HG02938 (cell line): ENCODE measurements around the gene CTDNEP1.
A peak's percentile ranks its signal among the peaks of the same experiment; 100 is the strongest.
"Not testable (repeated sequence)": the region's sequence is repeated elsewhere in the genome, so short reads cannot be mapped to it uniquely, and the experiment has no call there.

Experiments
- ATAC-seq: cut with Tn5 transposase; IDR thresholded peaks from one replicate; pipeline ENCODE4 v1.9.1; 2021; ENCODE audit warnings: mild to moderate bottlenecking, moderate library complexity; ENCODE audit not compliant: unreplicated experiment

CTDNEP1 gene

DNA sequence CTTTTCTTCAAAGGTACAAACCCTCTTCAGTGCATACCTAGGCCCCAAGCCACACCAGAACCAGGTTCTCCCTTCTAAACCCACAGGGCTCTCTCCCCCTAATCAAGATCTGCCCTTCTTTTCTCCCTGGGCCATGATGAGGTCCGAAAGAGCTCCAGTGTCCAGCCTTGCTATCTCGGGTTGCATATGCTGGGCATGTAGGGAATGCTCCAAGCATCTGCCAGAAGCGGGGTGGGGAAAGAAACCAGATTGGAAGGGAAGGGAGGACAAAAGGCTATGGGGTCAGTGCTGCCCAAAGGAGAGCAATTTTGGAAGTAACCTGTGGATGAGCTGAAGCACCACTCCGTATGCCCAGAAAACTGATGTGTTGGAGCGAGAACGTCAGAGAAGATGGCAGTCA lies 2.3 kb downstream of the CTDNEP1 start:
- no peak for ATAC-seq

DNA sequence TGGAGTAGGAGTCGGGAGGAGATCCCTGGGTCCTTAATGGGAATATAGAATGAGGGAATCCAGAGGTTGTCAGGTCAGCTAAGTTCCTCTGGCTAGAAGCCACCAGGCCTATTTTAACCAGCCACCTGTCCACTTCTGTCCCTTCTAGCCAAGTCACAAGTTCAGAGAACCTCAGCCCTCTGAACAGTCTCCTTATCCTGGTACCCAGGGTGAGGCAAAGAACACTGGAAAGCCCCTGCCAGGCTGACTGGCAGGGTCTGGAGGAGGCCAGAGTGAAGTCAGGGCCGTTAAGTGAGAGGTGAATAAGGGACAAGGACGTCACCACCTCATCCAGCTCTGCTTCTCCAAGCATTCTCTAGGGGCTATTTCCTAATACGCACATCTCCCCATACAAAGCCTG lies 2.7 kb downstream of the CTDNEP1 start:
- no peak for ATAC-seq

DNA sequence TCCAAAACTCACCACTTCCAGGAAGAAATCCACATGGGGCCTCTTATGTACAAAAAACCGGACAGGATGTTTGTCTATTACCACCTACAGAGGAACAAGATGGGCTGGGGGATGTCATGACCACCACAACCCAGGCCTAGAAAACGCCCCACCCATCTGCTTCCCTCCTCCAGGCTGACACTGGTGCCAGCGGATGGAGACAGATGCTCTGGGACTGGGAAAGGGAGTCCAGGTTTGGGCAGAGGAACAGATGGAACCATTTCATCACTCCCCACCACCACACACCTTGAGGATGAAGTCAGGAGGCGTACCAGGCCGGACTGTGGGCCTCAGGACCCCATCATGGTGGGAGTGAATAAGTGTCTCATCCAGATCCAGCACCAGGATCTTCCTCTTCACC lies 4.8 kb downstream of the CTDNEP1 start:
- no peak for ATAC-seq

DNA sequence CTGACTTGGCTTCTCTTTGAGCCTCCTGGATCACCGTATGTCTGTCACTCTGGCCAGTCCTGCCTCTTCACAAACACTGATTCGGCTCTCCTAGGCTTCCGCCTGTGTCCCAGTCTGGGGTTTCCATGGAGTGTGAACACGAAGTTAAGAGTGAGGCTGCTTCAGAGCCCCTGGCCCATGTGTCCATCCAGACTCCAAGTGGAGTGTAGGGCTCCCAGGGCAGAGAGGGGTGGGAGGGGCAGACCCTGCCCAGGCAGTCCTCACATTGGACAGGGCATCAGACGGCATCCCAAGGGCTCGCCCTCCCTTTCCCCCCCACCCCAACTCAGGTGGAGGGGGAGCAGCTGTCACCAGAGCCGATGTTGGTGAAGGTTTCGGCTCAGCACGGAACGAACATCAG lies 7.7 kb downstream of the CTDNEP1 start:
- ATAC-seq = not testable (repeated sequence)

DNA sequence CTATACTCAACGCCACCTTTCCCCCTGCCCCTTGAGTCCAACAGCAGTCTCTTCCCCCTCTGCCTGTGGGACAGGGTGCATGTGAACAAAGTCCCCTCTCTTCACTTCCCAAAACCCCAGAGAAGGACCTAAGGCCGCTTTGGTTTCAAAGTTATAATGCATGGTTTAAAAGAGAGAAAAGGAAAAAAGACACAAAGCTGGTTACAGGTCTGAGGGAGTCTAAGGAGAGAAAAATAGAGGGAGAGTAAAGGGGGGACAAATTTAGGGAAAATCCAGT lies 8.1 kb downstream of the CTDNEP1 start:
- no peak for ATAC-seq

DNA sequence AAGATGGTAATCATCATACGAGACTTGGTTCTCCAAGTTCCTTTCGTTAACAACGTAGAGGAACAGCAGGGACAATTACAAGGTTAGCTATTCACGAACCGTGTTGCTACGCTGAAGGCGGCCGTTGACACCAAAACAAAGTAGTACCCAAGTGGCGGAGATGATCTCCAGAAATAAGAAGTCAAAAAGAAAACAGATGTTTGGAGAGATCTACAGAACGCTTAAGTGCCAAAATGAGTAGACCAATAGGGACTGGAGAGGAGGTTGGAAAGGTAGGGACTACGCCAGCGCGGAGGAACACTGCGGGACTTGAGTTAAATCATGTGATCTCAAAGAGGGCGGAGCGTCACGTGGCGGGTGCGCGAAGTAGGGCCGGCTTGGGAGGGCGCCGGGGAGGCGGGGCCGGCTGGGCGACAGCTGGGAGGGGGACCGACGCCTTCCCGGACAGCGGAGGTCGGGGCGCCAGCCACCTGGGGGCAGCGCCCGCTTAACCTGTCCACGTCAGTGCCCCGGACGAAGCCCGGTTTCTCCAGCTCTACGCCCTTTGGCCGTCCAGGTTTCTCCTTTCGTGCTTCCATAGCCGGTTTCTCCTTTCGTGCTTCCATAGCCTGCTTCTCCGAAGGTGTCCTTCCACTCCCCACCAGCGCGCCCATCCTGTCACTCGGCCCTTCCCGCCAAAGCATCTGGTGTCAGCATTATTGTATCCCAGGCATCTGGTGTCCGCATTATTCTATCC lies 8.6 kb downstream of the CTDNEP1 start:
- peak; percentile 43 for ATAC-seq

DNA sequence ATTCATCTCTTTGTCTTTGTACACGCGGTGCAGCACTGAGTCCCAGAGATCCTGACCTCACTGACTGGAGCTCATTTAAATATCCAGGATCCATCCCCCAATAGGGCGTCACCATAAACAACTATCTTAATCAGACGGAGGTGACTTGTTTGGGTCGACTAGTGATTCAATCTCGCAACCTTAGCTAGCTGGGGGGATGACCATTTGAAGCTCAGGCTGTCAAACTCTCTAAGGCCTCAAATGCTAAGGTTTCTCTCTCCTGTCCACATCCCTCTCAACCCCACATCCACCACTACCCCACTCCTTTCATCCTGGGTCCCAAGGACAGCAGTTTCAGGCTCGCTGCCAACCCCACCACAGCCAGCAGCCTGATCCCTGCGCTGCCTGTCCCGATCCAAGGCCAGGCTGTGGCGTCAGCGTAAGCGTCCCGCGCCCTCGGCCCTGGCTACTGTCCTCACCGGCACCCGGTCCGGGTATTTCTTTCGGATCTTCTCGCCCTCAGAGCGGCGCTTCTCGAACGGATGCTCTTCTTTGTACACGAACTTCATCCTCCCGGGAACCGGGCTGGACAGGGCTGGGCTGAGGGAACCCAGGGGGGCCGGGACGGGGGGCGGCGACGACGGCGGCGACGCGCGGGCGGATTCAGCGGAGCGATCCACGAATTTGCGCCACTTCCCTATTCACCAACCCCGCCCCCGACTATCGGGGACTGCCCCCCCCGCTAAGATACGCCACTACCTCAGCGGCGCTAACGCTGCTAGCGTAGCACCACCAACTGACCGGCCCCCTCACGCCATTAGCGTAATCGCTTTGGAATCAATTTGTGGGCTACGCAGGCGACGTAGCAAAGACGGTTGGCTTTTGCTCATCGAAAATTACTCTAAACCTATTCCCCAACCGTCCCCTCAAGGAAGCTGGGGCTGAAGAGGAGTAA lies 9.5 kb downstream of the CTDNEP1 start, which contains the start of gene GABARAP:
TSS of gene GABARAP (minus strand) at position 667 of the 934 bp plus-strand sequence. CDS start at position 548, 119 bp downstream.
- ATAC-seq = peak; percentile 34

DNA sequence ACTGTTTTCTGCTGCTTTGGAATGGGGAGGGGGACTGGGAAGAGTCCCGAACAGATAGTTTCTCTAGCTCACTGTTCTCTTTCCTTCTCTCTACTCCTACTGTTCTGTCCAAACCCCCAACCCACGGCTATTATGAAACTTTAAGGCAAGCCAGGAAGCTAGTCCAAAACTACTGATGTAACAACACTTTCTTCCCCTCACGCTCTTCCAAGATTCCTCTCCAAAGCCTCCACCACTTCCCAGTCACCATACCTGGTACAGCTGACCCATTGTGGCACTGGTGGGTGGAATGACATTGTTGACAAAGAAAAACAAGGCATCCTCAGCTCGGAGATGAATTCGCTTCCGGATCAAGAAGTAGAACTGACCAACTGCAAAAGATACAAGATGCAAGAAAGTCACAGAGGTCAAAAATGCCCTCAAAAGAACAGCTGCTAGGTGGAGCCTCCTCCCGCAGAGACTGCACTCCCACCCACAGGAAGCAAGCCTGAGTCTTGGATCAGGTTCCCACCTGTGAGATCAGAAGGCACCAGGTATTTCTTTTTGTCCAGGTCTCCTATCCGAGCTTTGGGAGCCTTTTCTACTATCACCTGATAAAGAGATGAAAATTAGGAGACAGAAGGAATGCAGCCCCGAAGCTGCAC lies 10.3 kb downstream of the CTDNEP1 start:
- no peak for ATAC-seq

DNA sequence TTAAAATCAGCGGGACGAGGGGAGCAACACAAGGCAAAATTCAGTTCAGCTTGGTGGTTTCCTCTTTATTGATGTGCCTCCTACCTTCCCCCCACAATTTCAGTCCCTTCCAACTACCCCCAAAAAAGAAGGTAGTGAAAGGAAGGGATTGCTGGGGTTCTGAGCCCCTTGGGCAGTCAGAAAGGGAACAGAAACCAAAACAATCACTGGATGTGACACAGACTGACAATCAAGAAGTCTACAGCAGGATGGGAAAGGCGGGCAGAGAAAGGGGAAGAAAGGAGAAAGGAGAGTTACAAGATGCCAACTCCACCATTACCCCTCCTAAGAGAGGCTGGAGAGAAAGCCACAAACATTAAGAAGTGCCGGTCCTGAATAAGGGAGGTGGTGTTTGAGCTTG lies 11.2 kb downstream of the CTDNEP1 start:
- ATAC-seq = no peak

DNA sequence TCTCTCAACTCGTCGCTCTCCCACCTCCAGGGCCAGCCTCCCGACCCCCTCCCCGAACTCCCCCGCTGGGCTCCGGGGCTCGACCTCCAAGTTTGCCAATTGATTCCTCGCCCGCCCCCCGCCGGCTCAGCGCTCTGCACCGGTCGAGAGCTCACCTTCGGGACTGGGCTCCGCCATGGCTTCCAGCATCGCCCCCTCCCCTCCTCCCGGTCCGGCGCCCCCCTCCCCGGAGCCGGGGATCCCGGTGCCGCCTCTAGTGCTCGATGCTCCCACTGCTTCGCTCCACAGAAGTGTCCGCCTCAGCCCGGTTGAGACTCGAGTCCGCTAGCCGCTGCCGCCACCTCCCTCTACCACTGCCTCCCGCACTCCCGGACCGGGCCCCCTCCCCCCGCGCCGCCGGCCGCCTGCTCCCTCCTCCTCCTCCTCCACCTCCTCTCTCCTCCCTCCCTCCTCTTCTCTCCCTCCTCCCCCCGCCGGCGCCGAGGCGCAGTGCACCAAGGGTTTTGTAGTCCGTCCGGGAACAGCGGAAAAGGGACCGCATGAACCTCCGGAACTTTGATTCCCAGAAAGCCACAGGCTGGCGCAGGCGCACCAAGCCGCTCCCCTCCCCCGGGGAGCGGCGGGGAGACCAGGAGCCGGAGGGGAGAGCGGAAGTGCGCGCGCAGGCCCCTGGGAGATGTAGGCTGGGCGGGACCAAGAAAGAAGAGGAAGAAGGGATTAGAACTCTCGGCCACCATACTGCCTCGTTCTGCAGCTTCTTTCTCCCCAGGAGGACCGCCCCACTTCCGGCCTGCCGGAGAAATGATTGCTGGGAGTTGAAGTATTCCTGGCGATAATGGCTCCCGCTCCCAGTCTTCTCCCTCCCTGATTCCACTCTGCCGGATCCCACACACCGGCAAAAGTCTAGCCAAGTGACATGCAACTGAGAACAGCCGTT lies 12.2 kb downstream of the CTDNEP1 start, which contains the start of gene PHF23:
TSS of gene PHF23 (minus strand) at position 367 of the 937 bp plus-strand sequence. CDS start at position 189, 178 bp downstream.
- peak; percentile 44 for ATAC-seq

DNA sequence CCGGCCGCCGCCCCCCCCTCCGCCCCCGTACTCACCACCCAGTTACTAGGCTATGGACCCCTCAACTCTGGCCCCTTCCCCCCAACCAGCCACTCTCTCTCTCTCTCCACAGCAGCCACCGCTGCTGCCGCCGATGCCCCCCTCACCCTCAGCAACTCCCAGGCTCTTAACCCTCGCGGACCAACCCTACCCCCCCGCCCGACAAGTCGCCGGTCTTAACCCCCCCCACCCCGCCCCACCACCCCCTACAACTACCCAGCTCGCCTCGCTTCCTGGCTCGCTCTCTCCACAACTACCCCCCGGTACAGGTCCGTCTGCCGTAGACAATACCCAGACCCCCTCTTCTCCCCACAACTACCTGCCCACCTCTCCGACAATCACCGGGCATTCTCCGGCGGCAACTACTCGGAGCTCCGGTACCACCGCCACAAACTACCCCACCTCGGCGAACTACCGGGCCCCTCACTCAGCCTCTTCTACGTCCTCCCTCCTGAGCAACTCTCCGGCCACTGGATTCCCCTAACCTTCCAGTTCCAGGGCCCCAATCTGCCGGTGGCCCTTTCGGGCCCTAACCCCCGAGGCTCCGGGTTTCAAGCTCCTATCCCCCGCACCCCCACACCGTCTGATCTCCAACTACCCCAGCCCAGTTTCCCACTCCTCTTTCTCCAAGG lies 13.0 kb downstream of the CTDNEP1 start:
- no peak for ATAC-seq

DNA sequence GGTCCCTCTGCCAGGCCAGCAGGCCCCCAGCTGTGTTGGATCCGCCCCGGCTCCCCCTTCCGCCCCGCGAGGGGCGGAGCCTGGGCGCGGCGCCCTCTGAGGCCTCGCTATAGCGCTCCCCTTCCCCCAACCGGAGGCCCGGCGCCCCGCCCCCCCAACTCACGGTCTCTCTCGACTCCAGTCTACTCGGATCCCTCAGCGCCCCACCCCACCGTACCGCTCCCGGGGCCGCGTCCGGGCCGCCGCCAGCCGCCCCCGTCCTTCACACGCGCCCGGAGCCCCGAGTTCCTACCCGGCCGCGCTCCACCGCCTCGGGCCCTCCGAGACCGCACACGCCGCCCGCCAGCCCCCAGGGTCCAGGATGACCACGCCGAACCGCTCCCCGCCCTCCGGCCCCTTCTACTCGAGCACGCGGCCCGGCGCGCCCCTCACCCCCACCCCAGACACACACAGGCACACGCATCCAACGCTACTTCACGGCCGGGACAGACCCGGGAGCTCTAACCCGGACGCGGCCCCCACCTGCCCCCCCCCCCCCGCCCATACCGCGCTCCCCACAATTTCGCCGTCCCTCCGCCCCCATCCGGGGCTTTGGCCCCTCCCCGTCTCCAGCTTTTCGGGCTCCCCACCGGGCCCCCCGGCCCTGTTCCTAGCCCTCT lies 13.6 kb downstream of the CTDNEP1 start:
- no peak for ATAC-seq

DNA sequence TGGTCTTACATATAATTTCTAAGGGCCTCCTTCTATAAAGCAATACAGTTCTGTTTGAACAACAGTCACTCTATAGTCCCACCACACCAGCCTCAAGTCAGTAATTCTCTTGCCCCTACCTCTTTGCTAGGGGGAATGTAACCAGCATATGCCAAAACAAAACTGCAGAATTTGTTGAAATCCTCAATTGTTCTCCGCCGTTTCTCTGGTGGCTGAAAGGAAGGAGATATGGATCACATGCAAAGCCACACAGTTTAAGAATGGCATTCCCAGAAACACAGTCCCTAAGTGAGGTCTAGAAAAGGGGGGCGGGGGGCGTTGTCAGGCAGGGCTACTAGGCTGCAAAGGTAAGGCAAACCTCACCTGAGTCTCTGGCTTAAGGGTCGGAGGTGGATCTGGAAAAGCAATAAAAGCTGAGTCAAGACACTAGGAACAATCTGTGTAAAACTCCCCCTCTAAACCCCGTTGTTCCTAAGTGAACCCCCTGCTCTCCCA lies 14.2 kb downstream of the CTDNEP1 start:
- no peak for ATAC-seq

DNA sequence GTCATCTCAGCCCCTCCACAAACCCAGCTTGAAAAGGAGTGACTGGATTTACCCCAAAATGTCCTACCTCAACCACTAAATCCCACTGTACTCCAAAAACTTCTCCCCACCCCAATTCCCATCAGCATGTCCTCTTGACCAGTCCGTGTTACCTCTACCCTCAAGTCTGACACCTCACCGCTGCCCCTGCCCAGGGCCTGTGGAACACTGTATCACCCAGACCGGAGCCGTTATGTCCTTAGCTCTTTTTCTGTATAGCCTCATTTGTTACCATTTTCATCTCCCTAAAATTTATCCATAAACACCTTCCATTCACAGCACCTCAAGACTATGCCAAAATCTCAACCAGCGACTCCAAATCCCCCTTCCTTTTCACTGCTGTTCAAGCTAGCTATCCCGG lies 14.7 kb downstream of the CTDNEP1 start:
- ATAC-seq = no peak

DNA sequence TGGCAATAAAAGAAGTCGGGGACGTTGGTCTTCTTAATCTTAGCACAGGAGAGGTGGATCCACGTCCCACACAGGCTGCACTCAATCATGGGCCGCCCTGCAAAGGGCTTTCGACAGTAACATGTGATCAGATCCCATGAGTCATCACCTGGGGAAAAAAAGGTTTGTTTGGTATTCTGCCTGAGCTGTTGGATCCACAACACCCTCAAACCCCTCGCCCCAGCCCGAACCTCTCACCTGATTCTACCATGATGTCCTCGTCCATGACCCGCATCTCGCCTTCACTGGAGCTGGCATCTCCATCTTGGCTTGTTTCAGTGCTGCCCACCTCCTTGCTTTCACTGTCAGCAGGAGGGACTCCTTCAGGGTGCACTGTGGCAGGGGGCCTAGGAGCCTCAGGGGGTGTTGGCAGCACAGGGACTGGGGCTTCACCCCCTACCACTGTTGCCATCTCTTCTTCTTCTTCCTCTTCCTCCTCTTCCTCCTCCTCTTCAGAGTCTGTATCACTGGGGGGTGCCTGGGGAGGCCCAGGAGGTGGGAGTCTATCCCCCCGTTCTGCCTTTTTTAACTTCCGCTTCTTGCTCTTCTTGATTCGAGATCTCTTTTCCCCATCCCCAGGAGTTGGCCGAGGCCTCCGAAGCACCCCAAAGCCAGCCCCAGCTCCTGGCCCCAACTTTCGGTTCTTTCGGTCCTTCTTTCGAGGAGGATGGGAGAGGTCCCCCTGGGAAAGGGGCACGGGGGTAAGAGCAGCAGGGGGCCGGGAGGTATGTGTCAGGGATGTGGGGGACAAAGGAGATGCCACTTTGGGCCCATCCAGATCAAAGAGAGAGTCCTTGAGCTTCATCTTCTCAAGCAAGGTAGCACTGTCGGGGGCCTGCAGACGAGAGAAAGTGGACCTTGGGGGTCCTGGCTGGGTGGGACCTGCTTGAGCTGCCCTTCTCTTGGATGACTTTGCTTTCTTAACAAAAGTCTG lies 15.6 kb downstream of the CTDNEP1 start:
- ATAC-seq = no peak

DNA sequence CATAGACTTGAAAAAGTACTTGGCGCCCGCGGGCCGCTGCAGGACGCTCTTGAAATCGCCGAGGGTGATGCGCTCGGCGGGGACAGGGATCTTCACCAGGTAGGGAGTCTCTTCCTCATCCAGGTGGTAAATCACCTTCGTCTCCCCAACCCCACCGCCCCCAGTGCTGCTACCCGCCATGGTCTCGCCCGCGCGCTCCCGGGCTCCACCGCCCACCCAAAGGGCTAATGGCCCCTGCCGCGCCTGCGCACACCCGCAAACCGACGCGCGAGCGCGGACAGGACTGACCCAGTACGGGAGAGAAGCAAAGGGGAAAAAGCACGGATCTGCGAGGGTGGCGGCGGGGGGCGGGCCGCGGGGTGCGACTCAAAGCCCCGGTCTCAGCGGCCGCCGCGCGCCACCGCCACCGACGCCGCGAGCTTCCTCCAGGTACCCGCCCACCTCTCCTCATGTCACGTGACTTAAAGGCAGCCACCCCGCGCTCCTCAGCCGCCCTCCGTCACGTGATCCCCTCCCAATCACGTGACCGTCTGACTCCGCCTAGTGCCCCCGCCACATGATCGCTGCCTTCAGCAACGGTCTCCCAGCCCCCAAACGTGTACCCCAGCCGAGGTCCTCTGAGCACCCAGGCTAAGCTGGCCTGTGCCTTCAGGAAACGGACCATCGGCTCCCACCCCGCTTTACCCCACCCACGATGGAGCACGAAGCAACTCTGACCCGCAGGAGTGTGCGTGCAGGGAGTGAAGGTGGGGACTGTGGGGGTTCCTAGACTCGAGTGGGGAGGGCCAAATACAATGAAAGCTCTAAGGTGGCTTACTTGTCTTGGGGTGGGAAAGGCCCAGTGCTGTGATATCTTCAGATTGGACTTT lies 17.2 kb downstream of the CTDNEP1 start, which contains the start of gene DVL2:
TSS of gene DVL2 (minus strand) at position 435 of the 869 bp plus-strand sequence. CDS start at position 180, 255 bp downstream.
- peak; percentile 55 for ATAC-seq

DNA sequence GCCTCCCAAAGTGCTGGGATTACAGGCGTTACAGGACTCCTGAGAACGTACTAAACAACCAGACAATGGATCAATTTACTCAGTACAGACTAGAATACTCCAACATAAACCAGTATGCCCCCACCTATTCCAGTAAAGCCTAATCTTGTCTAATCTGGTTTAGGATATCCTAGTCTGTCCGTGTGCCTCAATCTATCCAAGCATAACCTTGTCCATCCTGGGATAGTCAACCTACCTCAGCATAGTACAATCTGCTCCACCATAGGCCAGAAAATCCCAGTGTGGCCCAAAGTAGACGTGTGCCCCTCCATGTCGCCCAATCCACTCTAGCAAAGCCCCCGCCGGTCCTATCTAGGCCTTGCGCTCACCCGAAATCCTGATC lies 17.8 kb downstream of the CTDNEP1 start:
- no peak for ATAC-seq
